Thyroid gland (tissue), 4 donors: ENCODE data around the gene NKTR. TPM values are rescaled to one million over a fixed set of nuclear protein-coding genes. Genes with fewer than 3 reads are reported as not detected.

Source experiments
- DNase-seq, 2 donors: peaks; one replicate each; pipeline ENCODE4 v3.0.0-alpha.2; 2019
- H3K27ac ChIP-seq, 3 donors: fragments of 200-600 bp; sonication (generic); 1 replicate in 2 of 3; 2 replicates in 1 of 3; pipeline ENCODE4 v1.5.1; 2016 to 2019; ENCODE audit warnings: mild to moderate bottlenecking in 1 of 3, moderate library complexity in 1 of 3
- H3K27me3 ChIP-seq: fragments of 200-600 bp; sonication (generic); one replicate; pipeline ENCODE4 v1.5.1; 2019
- H3K36me3 ChIP-seq, 2 donors: fragments of 200-600 bp; sonication (generic); one replicate each; pipeline ENCODE4 v1.5.1; 2016 to 2019
- H3K4me1 ChIP-seq, 2 donors: fragments of 200-600 bp; sonication (generic); one replicate each; pipeline ENCODE4 v1.5.1; 2017 to 2019
- H3K4me3 ChIP-seq, 3 donors: fragments of 200-600 bp; sonication (generic); replicated peaks in 1 of 3; 1 replicate in 2 of 3; 2 replicates in 1 of 3; pipeline ENCODE4 v1.5.1; 2016; ENCODE audit warnings: mild to moderate bottlenecking in 1 of 3
- H3K9me3 ChIP-seq: fragments of 200-600 bp; sonication (generic); one replicate; pipeline ENCODE4 v1.5.1; 2017
- CTCF ChIP-seq, 6 experiments: fragments of 200-600 bp in 3 of 6; fragments of 450-650 bp in 3 of 6; sonication (generic) in 3 of 6; IDR thresholded peaks; one replicate each; pipeline ENCODE4 v1.5.1; 2016 to 2019; ENCODE audit warnings: antibody characterized with exemption in 6 of 6, mild to moderate bottlenecking in 2 of 6, inconsistent platforms in 1 of 6, moderate library complexity in 1 of 6
- POLR2A ChIP-seq, 2 donors: fragments of 450-650 bp; IDR thresholded peaks; one replicate each; pipeline ENCODE4 v1.6.1; 2017; ENCODE audit warnings: antibody characterized with exemption in 2 of 2, mild to moderate bottlenecking in 2 of 2, moderate library complexity in 1 of 2
- WGBS, 2 donors: methylation state at CpG; one replicate each; pipeline ENCODE4 v1.1.5; 2017; 5-methylcytosine and 5-hydroxymethylcytosine counted together
- intact Hi-C: fragments of 100-400 bp; cut with DNase I; formaldehyde crosslinking; loops from one replicate; pipeline ENCODE4 v1.15.1; 2023
- total RNA-seq, 4 donors: library from RNA; depleted of rRNA; stranded (reverse); fragments of >200 nt; gene quantifications; one replicate each; pipeline ENCODE4 v1.2.3, GENCODE V29; 2016

NKTR gene
- total RNA-seq, 4 donors from 2014 or later, result 157 to 383 (median 197) TPM

- Histone ChIP-seq H3K36me3 (no peaks in the 10 kb centered on the region), H3K27ac (no peak overlapping the region), H3K9me3 (no peaks in the 10 kb centered on the region), H3K27me3 (no peaks in the 10 kb centered on the region), H3K4me1 (peaks cover 0 to 5% of the 10 kb centered on the region in 2 donors), H3K4me3 (no peak overlapping the region)
- no peak for DNase-seq
- intact Hi-C loops, result no loop called here
- TF ChIP-seq POLR2A (IDR thresholded peaks at IDR 0.05) (no peak), CTCF (IDR thresholded peaks at IDR 0.05) (no peak)
- 72 to 76% methylated on average over 12 of the region's 12 CpGs for WGBS, 2 donors
These were observed 82.0 kb downstream of the NKTR start for GRCh38 chr3:42682301-42683070.

GRCh38 chr3:42683875-42684598 lies 83.6 kb downstream of the NKTR start:
- Histone ChIP-seq H3K27ac (no peak overlapping the region), H3K9me3 (no peaks in the 10 kb centered on the region), H3K4me3 (no peak overlapping the region), H3K36me3 (no peaks in the 10 kb centered on the region), H3K27me3 (no peaks in the 10 kb centered on the region), H3K4me1 (peaks cover 0 to 5% of the 10 kb centered on the region in 2 donors)
- 65 to 76% methylated on average over 10 of the region's 10 CpGs for WGBS, 2 donors
- TF ChIP-seq POLR2A (IDR thresholded peaks at IDR 0.05), result no peak
- intact Hi-C loops, result no loop called here
- DNase-seq, result no peak

GRCh38 chr3:42684632-42685362 lies 84.3 kb downstream of the NKTR start:
- intact Hi-C loops, result no loop called here
- 79 to 81% methylated on average over 7 of the region's 7 CpGs for WGBS, 2 donors
- no peak overlapping the region for H3K27ac ChIP-seq
- no peaks in the 10 kb centered on the region for H3K27me3 ChIP-seq
- TF ChIP-seq CTCF (IDR thresholded peaks at IDR 0.05) (no peak), POLR2A (IDR thresholded peaks at IDR 0.05) (no peak)
- H3K9me3 ChIP-seq, result no peaks in the 10 kb centered on the region
- DNase-seq, result no peak
- no peaks in the 10 kb centered on the region for H3K36me3 ChIP-seq
- no peak overlapping the region for H3K4me3 ChIP-seq
- H3K4me1 ChIP-seq, result peaks cover 0 to 5% of the 10 kb centered on the region in 2 donors

GRCh38 chr3:42685363-42685881 lies 84.9 kb downstream of the NKTR start, which contains the start of gene KLHL40:
Gene KLHL40, plus strand, starts transcription at chr3:42685537. Its CDS starts 82 bp downstream, at chr3:42685619.
- H3K4me3 ChIP-seq, result no peak within 1 kb of the TSS
- WGBS, 2 donors, result 53 to 64% methylated on average over 10 to 25 of the region's 34 CpGs

More at GRCh38 chr3:42685363-42685881, 84.9 kb downstream of the NKTR start, which contains the start of gene KLHL40:
- Histone ChIP-seq H3K4me1 (peaks cover 0 to 5% of the 10 kb centered on the region in 2 donors), H3K27me3 (no peaks in the 10 kb centered on the region), H3K36me3 (no peaks in the 10 kb centered on the region), H3K9me3 (no peaks in the 10 kb centered on the region), H3K27ac (no peak within 1 kb of the TSS)
- intact Hi-C loops, result no loop called here
- DNase-seq, result no peak
- TF ChIP-seq CTCF (IDR thresholded peaks at IDR 0.05) (no peak), POLR2A (IDR thresholded peaks at IDR 0.05) (no peak)
